Mucosa of rectum (tissue), 2 donors: Measurements from ENCODE around the gene SSTR5.

Experiments used
- H3K27ac ChIP-seq, 2 donors: one replicate each; pipeline ENCODE4 v1.7.0; 2013; ENCODE audit warnings: inconsistent platforms in 2 of 2, low read depth in 2 of 2, low read length in 2 of 2
- H3K27me3 ChIP-seq, 2 donors: one replicate each; pipeline ENCODE4 v1.7.0; 2013; ENCODE audit warnings: low read length in 2 of 2; ENCODE audit not compliant: control insufficient read depth in 2 of 2, insufficient read depth in 2 of 2
- H3K36me3 ChIP-seq, 2 donors: one replicate each; pipeline ENCODE4 v1.7.0; 2013; ENCODE audit warnings: low read length in 2 of 2; ENCODE audit not compliant: control insufficient read depth in 2 of 2, insufficient read depth in 2 of 2
- H3K4me1 ChIP-seq, 2 donors: one replicate each; pipeline ENCODE4 v1.7.0; 2013; ENCODE audit warnings: low read length in 2 of 2, mild to moderate bottlenecking in 1 of 2; ENCODE audit not compliant: control insufficient read depth in 2 of 2, insufficient read depth in 2 of 2
- H3K4me3 ChIP-seq, 2 donors: one replicate each; pipeline ENCODE4 v1.7.0; 2013; ENCODE audit warnings: low read length in 2 of 2
- H3K9ac ChIP-seq, 2 donors: one replicate each; pipeline ENCODE4 v1.7.0; 2013; ENCODE audit warnings: low read length in 2 of 2, low read depth in 1 of 2, mild to moderate bottlenecking in 1 of 2
- H3K9me3 ChIP-seq, 2 donors: one replicate each; pipeline ENCODE4 v1.7.0; 2013; ENCODE audit warnings: low read length in 2 of 2; ENCODE audit not compliant: control insufficient read depth in 2 of 2
- donor health status: healthy.
- donor health status: Normal muscosa, but diverticular disease.

The SSTR5 gene

GRCh38 chr16:1062895-1063294, 9.7 kb upstream of the SSTR5 start:
- H3K36me3 ChIP-seq = no peaks in the 10 kb centered on the region
- H3K9ac ChIP-seq = no peak overlapping the region
- no peak overlapping the region for H3K4me3 ChIP-seq
- no peaks in the 10 kb centered on the region for H3K9me3 ChIP-seq
- no peaks in the 10 kb centered on the region for H3K4me1 ChIP-seq
- no peak overlapping the region for H3K27ac ChIP-seq
- H3K27me3 ChIP-seq = peaks cover 0 to 4% of the 10 kb centered on the region in 2 donors

GRCh38 chr16:1063728-1064127, 8.8 kb upstream of the SSTR5 start:
- Histone ChIP-seq H3K27ac (no peak overlapping the region), H3K9me3 (no peaks in the 10 kb centered on the region), H3K9ac (no peak overlapping the region), H3K27me3 (peaks cover 3 to 4% of the 10 kb centered on the region in 2 donors), H3K4me1 (no peaks in the 10 kb centered on the region), H3K36me3 (no peaks in the 10 kb centered on the region), H3K4me3 (no peak overlapping the region)

GRCh38 chr16:1065469-1066128, 6.9 kb upstream of the SSTR5 start:
- H3K4me1 ChIP-seq = no peaks in the 10 kb centered on the region
- H3K36me3 ChIP-seq = no peaks in the 10 kb centered on the region
- peaks cover 3 to 5% of the 10 kb centered on the region in 2 donors for H3K27me3 ChIP-seq
- no peak overlapping the region for H3K9ac ChIP-seq
- no peak overlapping the region for H3K27ac ChIP-seq
- H3K4me3 ChIP-seq = no peak overlapping the region
- no peaks in the 10 kb centered on the region for H3K9me3 ChIP-seq

GRCh38 chr16:1066584-1067172, 5.9 kb upstream of the SSTR5 start:
- Histone ChIP-seq H3K9me3 (no peaks in the 10 kb centered on the region), H3K4me1 (no peaks in the 10 kb centered on the region), H3K4me3 (no peak overlapping the region), H3K27me3 (peaks cover 3 to 8% of the 10 kb centered on the region in 2 donors), H3K36me3 (no peaks in the 10 kb centered on the region), H3K9ac (no peak overlapping the region), H3K27ac (no peak overlapping the region)

GRCh38 chr16:1067629-1068028, 4.9 kb upstream of the SSTR5 start:
- Histone ChIP-seq H3K27ac (no peak overlapping the region), H3K36me3 (no peaks in the 10 kb centered on the region), H3K9ac (no peak overlapping the region), H3K4me3 (no peak overlapping the region), H3K27me3 (peaks cover 3 to 10% of the 10 kb centered on the region in 2 donors), H3K9me3 (no peaks in the 10 kb centered on the region), H3K4me1 (no peaks in the 10 kb centered on the region)

GRCh38 chr16:1068451-1068850, 4.1 kb upstream of the SSTR5 start:
- Histone ChIP-seq H3K9me3 (no peaks in the 10 kb centered on the region), H3K36me3 (no peaks in the 10 kb centered on the region), H3K4me3 (no peak overlapping the region), H3K9ac (no peak overlapping the region), H3K27me3 (peaks cover 3 to 10% of the 10 kb centered on the region in 2 donors), H3K27ac (no peak overlapping the region), H3K4me1 (no peaks in the 10 kb centered on the region)

GRCh38 chr16:1069154-1069553, 3.4 kb upstream of the SSTR5 start:
- no peak overlapping the region for H3K9ac ChIP-seq
- H3K4me1 ChIP-seq = no peaks in the 10 kb centered on the region
- H3K27ac ChIP-seq = no peak overlapping the region
- no peak overlapping the region for H3K4me3 ChIP-seq
- peaks cover 3 to 10% of the 10 kb centered on the region in 2 donors for H3K27me3 ChIP-seq
- H3K9me3 ChIP-seq = no peaks in the 10 kb centered on the region
- no peaks in the 10 kb centered on the region for H3K36me3 ChIP-seq

- H3K27ac ChIP-seq = no peak overlapping the region
- no peak overlapping the region for H3K9ac ChIP-seq
- H3K27me3 ChIP-seq = peaks cover 3 to 10% of the 10 kb centered on the region in 2 donors
- no peaks in the 10 kb centered on the region for H3K9me3 ChIP-seq
- H3K4me1 ChIP-seq = no peaks in the 10 kb centered on the region
- H3K4me3 ChIP-seq = no peak overlapping the region
- H3K36me3 ChIP-seq = no peaks in the 10 kb centered on the region
Observed at GRCh38 chr16:1070084-1070863, 2.3 kb upstream of the SSTR5 start.

- Histone ChIP-seq H3K36me3 (no peaks in the 10 kb centered on the region), H3K9ac (no peak overlapping the region), H3K4me3 (no peak overlapping the region), H3K27ac (no peak overlapping the region), H3K9me3 (no peaks in the 10 kb centered on the region), H3K4me1 (no peaks in the 10 kb centered on the region), H3K27me3 (peaks cover 3 to 10% of the 10 kb centered on the region in 2 donors)
Observed at GRCh38 chr16:1070864-1071408, 1.6 kb upstream of the SSTR5 start.
